Measurements from ENCODE around the gene MRPL55. TPM values are rescaled to one million over a fixed set of nuclear protein-coding genes. Genes with fewer than 3 reads are reported as not detected.

The MRPL55 gene
- total and polyA plus RNA-seq, 9 donors = 28.6 to 49.4 (median 32.5) TPM

- WGBS (ENCODE audit: insufficient coverage) = 46% methylated on average over 13 of the region's 18 CpGs
- Histone ChIP-seq H3K4me3 (ENCODE audit: low read length) (no peak overlapping the region), H3K27ac (ENCODE audit: low read length) (no peak overlapping the region), H3K4me1 (ENCODE audit: control insufficient read depth, insufficient read depth, low read length) (peaks cover 12% of the 10 kb centered on the region), H3K27me3 (ENCODE audit: control insufficient read depth, insufficient read depth, low read length) (peaks cover 67% of the 10 kb centered on the region), H3K36me3 (ENCODE audit: control insufficient read depth, insufficient read depth, low read length) (no peaks in the 10 kb centered on the region), H3K9me3 (replicated peaks; ENCODE audit: control insufficient read depth, low read depth, low read length) (no peaks in the 10 kb centered on the region)
- DNase-seq = no peak
Observed at GRCh38 chr1:228058172-228058948, 50.7 kb downstream of the MRPL55 start.

Other genes starting within 250 kb of the MRPL55 start
- gene WNT9A, start 161.4 kb downstream of the MRPL55 start, total RNA-seq = 4.6 TPM
- gene WNT9A, start 161.4 kb downstream of the MRPL55 start, polyA plus RNA-seq (ENCODE audit: insufficient read depth in 1 of 8, insufficient read length in 8 of 8, low replicate concordance in 1 of 8) = 10 to 100 TPM in 1 of 8 donors, 1 to 10 TPM in 7; 5.2 to 10.2 (median 6.5) TPM
- not detected for gene WNT3A, start 102.3 kb downstream of the MRPL55 start, total RNA-seq
- under 1 TPM in 1 of 8 donors, not detected in 7; 0.54 TPM for gene WNT3A, start 102.3 kb downstream of the MRPL55 start, polyA plus RNA-seq (ENCODE audit: insufficient read depth in 1 of 8, insufficient read length in 8 of 8, low replicate concordance in 1 of 8)
- gene ARF1, start 26.6 kb downstream of the MRPL55 start, total RNA-seq = 109 TPM
- 100 to 1,000 TPM; 240 to 313 (median 291) TPM for gene ARF1, start 26.6 kb downstream of the MRPL55 start, polyA plus RNA-seq (ENCODE audit: insufficient read depth in 1 of 8, insufficient read length in 8 of 8, low replicate concordance in 1 of 8)
- 11.8 TPM for gene C1orf35, start 6.0 kb downstream of the MRPL55 start, total RNA-seq
- 10 to 100 TPM; 12.8 to 15.1 (median 13.5) TPM for gene C1orf35, start 6.0 kb downstream of the MRPL55 start, polyA plus RNA-seq (ENCODE audit: insufficient read depth in 1 of 8, insufficient read length in 8 of 8, low replicate concordance in 1 of 8)
- 170 TPM for gene GUK1, start 31.0 kb upstream of the MRPL55 start, total RNA-seq
- 100 to 1,000 TPM; 137 to 180 (median 169) TPM for gene GUK1, start 31.0 kb upstream of the MRPL55 start, polyA plus RNA-seq (ENCODE audit: insufficient read depth in 1 of 8, insufficient read length in 8 of 8, low replicate concordance in 1 of 8)
- 1.6 TPM for gene GJC2, start 40.6 kb upstream of the MRPL55 start, total RNA-seq
- gene GJC2, start 40.6 kb upstream of the MRPL55 start, polyA plus RNA-seq (ENCODE audit: insufficient read depth in 1 of 8, insufficient read length in 8 of 8, low replicate concordance in 1 of 8) = 1 to 10 TPM in 7 of 8 donors, under 1 TPM in 1; 0.94 to 1.5 (median 1.3) TPM
- gene IBA57, start 56.5 kb upstream of the MRPL55 start, total RNA-seq = 5.2 TPM
- 1 to 10 TPM; 3.2 to 5.6 (median 4.5) TPM for gene IBA57, start 56.5 kb upstream of the MRPL55 start, polyA plus RNA-seq (ENCODE audit: insufficient read depth in 1 of 8, insufficient read length in 8 of 8, low replicate concordance in 1 of 8)
- gene OBSCN, start 98.7 kb upstream of the MRPL55 start, total RNA-seq = 224 TPM
- 100 to 1,000 TPM; 184 to 401 (median 312) TPM for gene OBSCN, start 98.7 kb upstream of the MRPL55 start, polyA plus RNA-seq (ENCODE audit: insufficient read depth in 1 of 8, insufficient read length in 8 of 8, low replicate concordance in 1 of 8)